MG63 (cell line): ENCODE measurements around the gene SOS1. TPM values are rescaled to one million over a fixed set of nuclear protein-coding genes. Genes with fewer than 3 reads are reported as not detected.
"Not testable (repeated sequence)": the region's sequence is repeated elsewhere in the genome, so short reads cannot be mapped to it uniquely, and the experiment has no call there.

Experiments
- DNase-seq: peaks from one replicate; pipeline ENCODE4 v3.0.0-alpha.2; 2020
- H3K27me3 ChIP-seq: fragments of 250-450 bp; sonication (Bioruptor Pico); 2 replicates; pipeline ENCODE4 v1.5.1; 2020; ENCODE audit warnings: mild to moderate bottlenecking, moderate library complexity
- H3K36me3 ChIP-seq: fragments of 250-450 bp; sonication (Bioruptor Pico); 2 replicates; pipeline ENCODE4 v1.5.1; 2020; ENCODE audit warnings: mild to moderate bottlenecking, moderate library complexity
- H3K4me3 ChIP-seq: fragments of 250-450 bp; sonication (Bioruptor Pico); 2 replicates; pipeline ENCODE4 v1.5.1; 2020; ENCODE audit warnings: mild to moderate bottlenecking, moderate library complexity
- H3K9me3 ChIP-seq: fragments of 250-450 bp; sonication (Bioruptor Pico); 2 replicates; pipeline ENCODE4 v1.5.1; 2020; ENCODE audit warnings: mild to moderate bottlenecking, moderate library complexity
- total RNA-seq: library from RNA; depleted of rRNA; stranded (reverse); fragments of >200 nt; shearing (Covaris generic); gene quantifications from 2 replicates; pipeline ENCODE4 v1.2.3, GENCODE V29; 2014; ENCODE audit warnings: low replicate concordance

Gene SOS1
- total RNA-seq, 1 experiment from 2014 or later = 4.9 TPM

GRCh38 chr2:39091063-39091462 lies 29.8 kb downstream of the SOS1 start:
- DNase-seq = no peak
- no peak overlapping the region for H3K4me3 ChIP-seq
- H3K27me3 ChIP-seq = no peaks in the 10 kb centered on the region
- H3K36me3 ChIP-seq = no peaks in the 10 kb centered on the region; the same call in 1 of the 2 replicates
- H3K9me3 ChIP-seq = no peaks in the 10 kb centered on the region

DNA sequence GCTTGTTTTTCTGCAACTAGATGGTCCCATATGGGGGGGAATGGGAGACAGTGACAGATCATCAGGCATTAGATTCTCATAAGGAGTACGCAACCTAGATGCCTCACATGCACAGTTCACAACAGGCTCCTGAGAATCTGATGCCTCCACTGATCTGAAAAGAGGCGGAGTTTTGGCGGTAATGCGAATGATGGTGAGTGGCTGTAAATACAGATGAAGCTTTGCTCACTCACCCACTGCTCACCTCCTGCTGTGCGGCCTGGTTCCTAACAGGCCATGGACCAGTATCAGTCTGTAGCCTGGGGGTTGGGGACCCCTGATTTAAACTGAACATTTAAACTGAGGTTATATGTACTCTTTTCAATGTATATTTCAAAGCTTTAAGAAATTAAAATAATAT lies 40.7 kb downstream of the SOS1 start:
- Histone ChIP-seq H3K36me3 (no peaks in the 10 kb centered on the region), H3K9me3 (no peaks in the 10 kb centered on the region), H3K27me3 (no peaks in the 10 kb centered on the region), H3K4me3 (no peak overlapping the region)
- DNase-seq = peak; percentile 6

DNA sequence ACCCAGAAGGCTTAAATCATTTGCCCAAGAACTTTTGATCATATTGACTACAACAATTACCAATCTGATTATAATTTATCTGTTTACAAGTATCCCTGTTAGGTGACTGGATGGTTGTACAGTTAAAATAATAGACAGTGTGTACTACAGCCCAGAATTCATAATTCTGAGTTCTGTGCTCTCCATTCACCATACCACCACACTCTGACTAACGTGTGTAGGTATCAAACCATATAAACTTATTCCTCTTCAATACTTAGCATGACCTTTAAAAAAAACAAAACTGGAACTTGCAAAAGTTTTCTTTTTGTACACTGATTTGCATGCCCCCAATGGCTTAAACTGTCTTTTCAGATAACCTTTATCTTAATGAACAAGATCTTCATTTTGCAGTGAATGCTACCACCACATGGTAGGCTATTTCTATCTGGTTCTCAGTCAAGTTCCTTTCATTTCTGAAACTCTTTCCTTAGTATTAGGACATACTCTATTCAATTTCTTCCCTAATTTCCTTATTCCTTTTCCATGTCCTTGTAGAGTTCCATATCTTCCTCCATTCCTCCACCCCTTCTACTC lies 50.9 kb downstream of the SOS1 start:
- DNase-seq = no peak
- Histone ChIP-seq H3K9me3 (no peaks in the 10 kb centered on the region), H3K27me3 (no peaks in the 10 kb centered on the region), H3K36me3 (no peaks in the 10 kb centered on the region), H3K4me3 (no peak overlapping the region)

DNA sequence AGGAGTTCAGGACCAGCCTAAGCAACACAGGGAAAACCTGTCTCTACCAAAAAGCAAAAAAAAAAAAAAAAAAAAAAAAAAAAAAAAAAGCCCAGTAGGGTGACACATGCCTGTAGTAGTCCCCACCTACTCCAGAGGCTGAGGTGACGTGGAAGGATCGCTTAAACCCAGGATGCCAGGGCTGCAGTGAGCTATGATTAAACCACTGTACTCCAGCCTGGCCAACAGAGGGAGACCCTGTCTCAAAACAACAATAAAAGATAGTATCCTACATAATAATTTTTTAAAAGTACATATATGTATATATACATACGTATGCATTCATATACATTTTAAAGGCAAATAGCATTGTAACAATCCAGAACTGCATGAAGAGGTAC lies 51.7 kb downstream of the SOS1 start:
- Histone ChIP-seq H3K27me3 (no peaks in the 10 kb centered on the region), H3K36me3 (no peaks in the 10 kb centered on the region), H3K4me3 (no peak overlapping the region), H3K9me3 (no peaks in the 10 kb centered on the region)
- DNase-seq = no peak

- no peak for DNase-seq
- H3K9me3 ChIP-seq = no peaks in the 10 kb centered on the region
Measured at GRCh38 chr2:39068299-39069135, 52.3 kb downstream of the SOS1 start.

DNA sequence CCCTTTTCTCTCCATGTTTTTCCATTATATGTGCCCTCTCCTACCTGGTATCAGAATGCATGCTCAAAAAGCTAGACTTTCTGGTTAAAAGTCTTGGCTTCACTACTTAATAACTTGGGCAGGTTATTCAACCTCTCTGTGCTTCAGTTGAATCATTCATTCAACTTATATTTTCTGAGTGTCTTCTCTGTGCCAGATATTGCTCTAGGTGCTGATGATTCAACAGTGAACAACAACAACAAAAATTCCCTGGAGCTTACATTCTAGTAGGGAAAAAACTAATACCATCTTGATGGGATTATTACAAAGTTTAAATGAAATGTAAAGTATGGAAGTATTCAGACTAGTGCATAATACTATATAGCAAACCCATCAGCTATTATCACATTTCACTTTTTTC lies 55.2 kb downstream of the SOS1 start:
- Histone ChIP-seq H3K4me3 (no peak overlapping the region), H3K27me3 (no peaks in the 10 kb centered on the region), H3K36me3 (no peaks in the 10 kb centered on the region), H3K9me3 (no peaks in the 10 kb centered on the region)
- no peak for DNase-seq

More at GRCh38 chr2:39068299-39069135, 52.3 kb downstream of the SOS1 start:
- Histone ChIP-seq H3K36me3 (no peaks in the 10 kb centered on the region), H3K4me3 (no peak overlapping the region), H3K27me3 (no peaks in the 10 kb centered on the region)

GRCh38 chr2:39062320-39062719 lies 58.5 kb downstream of the SOS1 start:
- H3K4me3 ChIP-seq = no peak overlapping the region
- DNase-seq = no peak
- H3K9me3 ChIP-seq = no peaks in the 10 kb centered on the region
- H3K36me3 ChIP-seq = no peaks in the 10 kb centered on the region
- H3K27me3 ChIP-seq = no peaks in the 10 kb centered on the region

GRCh38 chr2:39061280-39061679 lies 59.6 kb downstream of the SOS1 start:
- H3K36me3 ChIP-seq = no peaks in the 10 kb centered on the region
- no peaks in the 10 kb centered on the region for H3K9me3 ChIP-seq
- no peak for DNase-seq
- H3K27me3 ChIP-seq = no peaks in the 10 kb centered on the region
- H3K4me3 ChIP-seq = no peak overlapping the region

DNA sequence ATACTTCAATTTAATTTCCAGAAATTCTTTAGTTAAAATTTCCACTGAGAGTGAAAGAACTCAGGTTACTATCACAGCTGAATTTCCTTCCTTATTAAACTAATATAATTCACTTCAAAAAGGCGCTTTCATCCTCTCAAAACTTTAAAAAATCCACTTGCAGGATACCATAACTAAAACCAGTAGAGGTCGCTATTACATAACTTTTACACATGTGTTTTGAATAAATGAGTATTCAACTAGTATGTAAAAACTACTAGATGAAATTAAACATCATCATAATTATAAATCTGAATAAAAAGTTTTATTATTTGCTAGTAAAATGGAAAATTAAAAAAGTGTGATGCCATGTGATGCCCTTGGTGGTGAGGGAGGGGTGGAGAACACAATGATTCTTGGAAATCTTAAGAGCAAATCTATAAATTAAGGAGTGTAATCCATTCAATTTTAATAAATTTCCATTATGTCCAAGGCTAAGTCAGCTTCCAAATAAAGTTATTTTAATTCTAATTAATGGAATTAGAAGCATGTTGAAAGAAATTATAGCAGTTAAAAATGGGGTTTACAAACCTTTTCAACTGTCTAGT lies 61.4 kb downstream of the SOS1 start:
- H3K4me3 ChIP-seq = no peak overlapping the region
- peaks cover 15% of the 10 kb centered on the region for H3K36me3 ChIP-seq
- H3K9me3 ChIP-seq = no peaks in the 10 kb centered on the region
- DNase-seq = no peak
- no peaks in the 10 kb centered on the region for H3K27me3 ChIP-seq

DNA sequence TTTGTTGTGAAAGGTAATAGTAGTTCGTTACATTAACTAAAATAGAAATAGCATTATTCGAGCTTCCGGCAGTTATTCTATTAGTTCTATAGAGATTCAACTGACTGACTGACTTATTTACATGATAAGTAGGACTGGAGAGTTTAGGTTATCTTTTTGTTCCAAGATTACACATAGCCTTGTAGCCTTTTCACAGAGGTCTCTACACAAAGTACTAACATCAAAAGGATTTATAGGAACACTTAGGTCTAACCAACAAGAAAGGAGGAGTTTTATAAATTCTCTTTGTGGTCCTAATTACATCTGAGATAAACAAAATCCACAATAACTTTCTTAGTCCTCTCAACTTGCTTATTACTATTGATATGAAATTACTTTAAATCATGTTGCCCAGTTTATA lies 62.8 kb downstream of the SOS1 start:
- H3K4me3 ChIP-seq = no peak overlapping the region
- H3K36me3 ChIP-seq = peaks cover 24% of the 10 kb centered on the region
- H3K27me3 ChIP-seq = no peaks in the 10 kb centered on the region
- DNase-seq = no peak
- H3K9me3 ChIP-seq = no peaks in the 10 kb centered on the region

DNA sequence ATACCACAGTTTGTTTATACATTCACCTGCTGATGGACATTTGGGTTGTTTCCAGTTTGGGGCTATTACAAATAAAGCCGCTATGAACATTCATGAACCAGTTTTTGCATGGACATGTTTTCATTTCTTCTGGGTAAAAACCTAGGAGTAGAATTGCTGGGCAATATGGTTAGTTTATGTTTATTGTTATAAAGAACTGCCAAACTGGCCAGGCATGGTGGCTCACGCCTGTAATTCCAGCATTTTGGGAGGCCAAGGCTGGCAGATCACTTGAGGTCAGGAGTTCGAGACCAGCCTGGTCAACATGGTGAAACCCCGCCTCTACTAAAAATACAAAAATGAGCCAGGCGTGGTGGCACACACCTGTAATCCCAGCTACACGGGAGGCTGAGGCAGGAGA lies 68.2 kb downstream of the SOS1 start:
- H3K36me3 ChIP-seq = peaks cover 33% of the 10 kb centered on the region
- not testable (repeated sequence) for H3K9me3 ChIP-seq, H3K27me3 ChIP-seq, H3K4me3 ChIP-seq, DNase-seq

- H3K36me3 ChIP-seq = peaks cover 24% of the 10 kb centered on the region; the same call in 1 of the 2 replicates
- DNase-seq = no peak
- no peak overlapping the region for H3K4me3 ChIP-seq
- H3K9me3 ChIP-seq = no peaks in the 10 kb centered on the region
- H3K27me3 ChIP-seq = no peaks in the 10 kb centered on the region
Measured at GRCh38 chr2:39050109-39050508, 70.7 kb downstream of the SOS1 start.

- peaks cover 3% of the 10 kb centered on the region for H3K36me3 ChIP-seq
- no peaks in the 10 kb centered on the region for H3K27me3 ChIP-seq
- no peak for DNase-seq
- no peaks in the 10 kb centered on the region for H3K9me3 ChIP-seq
- no peak overlapping the region for H3K4me3 ChIP-seq
Measured at GRCh38 chr2:39039072-39039471, 81.8 kb downstream of the SOS1 start.

DNA sequence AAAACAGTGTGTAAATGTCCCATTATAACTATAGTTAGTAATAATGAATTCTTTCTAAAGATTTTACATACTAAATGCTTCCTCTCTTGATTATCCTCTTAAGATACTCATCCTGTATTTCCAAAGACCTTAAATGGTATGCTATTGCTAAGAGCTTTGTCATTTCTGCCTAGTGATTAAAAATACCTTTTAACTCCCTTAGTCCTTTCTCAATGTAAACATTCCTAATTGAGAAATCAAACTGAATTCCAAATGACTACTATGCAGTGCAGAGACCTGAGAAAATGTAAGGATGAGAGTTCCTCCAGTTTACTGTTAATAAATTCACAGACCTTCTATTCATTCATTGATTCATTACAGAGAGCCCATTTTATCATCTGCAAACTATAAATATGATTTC lies 86.9 kb downstream of the SOS1 start:
- Histone ChIP-seq H3K4me3 (no peak overlapping the region), H3K9me3 (no peaks in the 10 kb centered on the region), H3K27me3 (no peaks in the 10 kb centered on the region), H3K36me3 (peaks cover 7% of the 10 kb centered on the region)
- no peak for DNase-seq

- Histone ChIP-seq H3K36me3 (peaks cover 12% of the 10 kb centered on the region; the same call in 1 of the 2 replicates), H3K27me3 (no peaks in the 10 kb centered on the region), H3K9me3 (no peaks in the 10 kb centered on the region), H3K4me3 (no peak overlapping the region)
- DNase-seq = no peak
Measured at GRCh38 chr2:39027421-39027820, 93.4 kb downstream of the SOS1 start.

DNA sequence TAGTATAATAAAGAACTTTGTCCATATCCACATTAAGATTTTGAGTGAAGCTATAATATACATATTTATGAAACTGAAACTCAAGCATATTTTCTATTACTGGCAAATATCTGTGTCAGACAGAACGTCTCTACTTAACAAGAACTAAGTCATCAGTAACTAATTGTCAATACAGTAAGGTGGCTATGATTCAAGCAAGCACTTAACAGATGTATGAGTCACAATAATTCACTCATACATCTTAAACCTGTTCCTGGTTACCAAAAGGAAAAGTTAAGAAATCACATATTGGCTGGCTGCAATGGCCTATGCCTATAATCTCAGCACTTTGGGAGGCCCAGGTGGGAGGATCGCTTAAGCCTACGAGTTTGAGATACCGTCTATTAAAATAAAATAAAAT lies 96.0 kb downstream of the SOS1 start:
- Histone ChIP-seq H3K4me3 (no peak overlapping the region), H3K36me3 (peaks cover 19% of the 10 kb centered on the region; the same call in 1 of the 2 replicates), H3K27me3 (no peaks in the 10 kb centered on the region), H3K9me3 (no peaks in the 10 kb centered on the region)
- no peak for DNase-seq

GRCh38 chr2:39023649-39024048 lies 97.2 kb downstream of the SOS1 start:
- H3K36me3 ChIP-seq = peaks cover 19% of the 10 kb centered on the region; the same call in 1 of the 2 replicates
- no peak for DNase-seq
- H3K4me3 ChIP-seq = no peak overlapping the region
- no peaks in the 10 kb centered on the region for H3K9me3 ChIP-seq
- H3K27me3 ChIP-seq = no peaks in the 10 kb centered on the region
